GM21423 (cell line): ENCODE results near the gene EML3.
"Not testable (repeated sequence)": the region's sequence is repeated elsewhere in the genome, so short reads cannot be mapped to it uniquely, and the experiment has no call there.

Source experiments
- ATAC-seq: cut with Tn5 transposase; IDR thresholded peaks from one replicate; pipeline ENCODE4 v1.9.1; 2021; ENCODE audit warnings: mild to moderate bottlenecking, moderate library complexity; ENCODE audit not compliant: unreplicated experiment

The EML3 gene

GRCh38 chr11:62612366-62613290 is at the start of gene EML3, which contains the start of gene ROM1:
Gene EML3 (minus strand): TSS chr11:62612775. CDS start chr11:62612457, 318 bp downstream.
Gene ROM1 (plus strand): TSS chr11:62613257. CDS start chr11:62613282, 25 bp downstream.
- ATAC-seq, result peak; percentile 67

- ATAC-seq, result no peak
These were observed 44.3 kb upstream of the EML3 start for GRCh38 chr11:62656796-62657429.

GRCh38 chr11:62654297-62654696 is 41.7 kb upstream of the EML3 start:
- no peak for ATAC-seq

GRCh38 chr11:62652161-62653006 is 39.8 kb upstream of the EML3 start:
- peak; percentile 15 for ATAC-seq

GRCh38 chr11:62650283-62650682 is 37.7 kb upstream of the EML3 start:
- not testable (repeated sequence) for ATAC-seq

- no peak for ATAC-seq
These were observed 36.9 kb upstream of the EML3 start for GRCh38 chr11:62649486-62649885.

- no peak for ATAC-seq
These were observed 36.4 kb upstream of the EML3 start for GRCh38 chr11:62648967-62649364.

GRCh38 chr11:62648185-62648966 is 35.8 kb upstream of the EML3 start:
- no peak for ATAC-seq

- ATAC-seq, result no peak
These were observed 35.0 kb upstream of the EML3 start for GRCh38 chr11:62647609-62648005.

GRCh38 chr11:62646825-62647608 is 34.4 kb upstream of the EML3 start:
- no peak for ATAC-seq

- ATAC-seq, result peak; percentile 94
These were observed 33.6 kb upstream of the EML3 start, which contains the start of gene GANAB for GRCh38 chr11:62645946-62646824. Gene GANAB (minus strand): TSS chr11:62646613. CDS start chr11:62646599, 14 bp downstream.

- ATAC-seq, result peak; percentile 2
These were observed 33.0 kb upstream of the EML3 start for GRCh38 chr11:62645671-62645945.

GRCh38 chr11:62644220-62644619 is 31.6 kb upstream of the EML3 start:
- no peak for ATAC-seq

- ATAC-seq, result no peak
These were observed 19.9 kb upstream of the EML3 start for GRCh38 chr11:62632492-62632891.

GRCh38 chr11:62627713-62628112 is 15.1 kb upstream of the EML3 start:
- no peak for ATAC-seq

- ATAC-seq, result no peak
These were observed 10.0 kb upstream of the EML3 start for GRCh38 chr11:62622476-62623089.

- ATAC-seq, result peak; percentile 91
These were observed 9.2 kb upstream of the EML3 start, which contains the start of gene B3GAT3 for GRCh38 chr11:62621567-62622470. Gene B3GAT3 (minus strand): TSS chr11:62621986. CDS start chr11:62621947, 39 bp downstream.
